HS-5 (cell line): ENCODE results near the gene NPLOC4.

ENCODE experiments used
- DNase-seq: peaks from one replicate; pipeline ENCODE4 v3.0.0-alpha.2; 2012; ENCODE audit warnings: low read depth

Gene NPLOC4

GRCh38 chr17:81662002-81662401 is 25.1 kb upstream of the NPLOC4 start:
- DNase-seq = no peak

- DNase-seq = no peak
These were observed 23.5 kb upstream of the NPLOC4 start for GRCh38 chr17:81660441-81660840.

- no peak for DNase-seq
These were observed 22.1 kb upstream of the NPLOC4 start for GRCh38 chr17:81659038-81659437.

GRCh38 chr17:81656835-81657234 is 19.9 kb upstream of the NPLOC4 start:
- no peak for DNase-seq

- no peak for DNase-seq
These were observed 19.3 kb upstream of the NPLOC4 start, which contains the start of gene PDE6G for GRCh38 chr17:81656118-81656743. Gene PDE6G, minus strand, starts transcription at chr17:81656542. Its CDS starts 3,237 bp downstream, at chr17:81653305.

GRCh38 chr17:81655378-81656117 is 18.6 kb upstream of the NPLOC4 start:
- no peak for DNase-seq

GRCh38 chr17:81652906-81653771 is 16.2 kb upstream of the NPLOC4 start:
- no peak for DNase-seq

GRCh38 chr17:81651692-81652091 is 14.8 kb upstream of the NPLOC4 start:
- peak; percentile 71 for DNase-seq

- DNase-seq = no peak
These were observed 14.0 kb upstream of the NPLOC4 start for GRCh38 chr17:81650951-81651350.

- DNase-seq = no peak
These were observed 11.8 kb upstream of the NPLOC4 start for GRCh38 chr17:81648707-81649085.

- DNase-seq = no peak
These were observed 11.2 kb upstream of the NPLOC4 start for GRCh38 chr17:81648013-81648706.

GRCh38 chr17:81647640-81648012 is 10.7 kb upstream of the NPLOC4 start:
- DNase-seq = no peak

GRCh38 chr17:81646869-81647600 is 10.1 kb upstream of the NPLOC4 start:
- no peak for DNase-seq

GRCh38 chr17:81644976-81645952 is 8.4 kb upstream of the NPLOC4 start:
- no peak for DNase-seq

- DNase-seq = no peak
These were observed 7.6 kb upstream of the NPLOC4 start for GRCh38 chr17:81644496-81644895.

- DNase-seq = peak; percentile 35
These were observed 5.0 kb upstream of the NPLOC4 start for GRCh38 chr17:81641825-81642489.

- DNase-seq = no peak
These were observed 3.1 kb upstream of the NPLOC4 start for GRCh38 chr17:81640011-81640410.

- DNase-seq = no peak
These were observed 1.8 kb upstream of the NPLOC4 start for GRCh38 chr17:81638683-81639082.

- DNase-seq = no peak
These were observed 873 bp downstream of the NPLOC4 start for GRCh38 chr17:81635973-81636504.
